HEK293T (cell line): ENCODE measurements around the gene ATG16L2.

Source experiments
- ARNT ChIP-seq: fragments of 450-650 bp; IDR thresholded peaks from 2 replicates; pipeline ENCODE4 v1.6.1; 2017; ENCODE audit warnings: mild to moderate bottlenecking
- BHLHE40 ChIP-seq: fragments of 450-650 bp; IDR thresholded peaks from 2 replicates; pipeline ENCODE4 v1.6.1; 2016; ENCODE audit warnings: mild to moderate bottlenecking, moderate library complexity, borderline replicate concordance
- FOXA1 ChIP-seq: fragments of 450-650 bp; IDR thresholded peaks from 2 replicates; pipeline ENCODE4 v1.6.1; 2016; ENCODE audit warnings: mild to moderate bottlenecking
- FOXM1 ChIP-seq: fragments of 450-650 bp; IDR thresholded peaks from 2 replicates; pipeline ENCODE4 v1.6.1; 2017; ENCODE audit warnings: mild to moderate bottlenecking, borderline replicate concordance
- HDGF ChIP-seq: fragments of 450-650 bp; IDR thresholded peaks from 2 replicates; pipeline ENCODE4 v1.6.1; 2017; ENCODE audit warnings: antibody characterized with exemption, borderline replicate concordance
- L3MBTL2 ChIP-seq: fragments of 450-650 bp; conservative IDR thresholded peaks from 2 replicates; pipeline ENCODE4 v1.6.1; 2016; ENCODE audit warnings: mild to moderate bottlenecking
- NFRKB ChIP-seq: fragments of 450-650 bp; IDR thresholded peaks from 2 replicates; pipeline ENCODE4 v1.6.1; 2016; ENCODE audit warnings: mild to moderate bottlenecking, moderate library complexity
- PKNOX1 ChIP-seq: fragments of 450-650 bp; IDR thresholded peaks from 2 replicates; pipeline ENCODE4 v1.6.1; 2016
- SUZ12 ChIP-seq: fragments of 450-650 bp; IDR thresholded peaks from 2 replicates; pipeline ENCODE4 v1.6.1; 2016; ENCODE audit warnings: mild to moderate bottlenecking
- TARDBP ChIP-seq: fragments of 450-650 bp; IDR thresholded peaks from 2 replicates; pipeline ENCODE4 v1.6.1; 2016
- ZNF384 ChIP-seq: fragments of 450-650 bp; IDR thresholded peaks from 2 replicates; pipeline ENCODE4 v1.6.1; 2016

- no peak for TF ChIP-seq BHLHE40
- TF ChIP-seq TARDBP: no peak
- no peak for TF ChIP-seq HDGF
- TF ChIP-seq FOXM1: no peak
- TF ChIP-seq FOXA1: no peak
- TF ChIP-seq NFRKB: no peak
- no peak for TF ChIP-seq ZNF384
- TF ChIP-seq ARNT: no peak
- TF ChIP-seq L3MBTL2: no peak
- no peak for TF ChIP-seq SUZ12
- TF ChIP-seq PKNOX1: no peak
These were observed 12.8 kb downstream of the ATG16L2 start for GRCh38 chr11:72826942-72827480.
